Stimulated activated CD4-positive, alpha-beta T cell treated with anti-CD3 and anti-CD28 coated beads, Interleukin-2, amount 100 ng/mL, for 48 hours (primary cell): ENCODE data around the gene SBDS.
"Not testable (repeated sequence)": the region's sequence is repeated elsewhere in the genome, so short reads cannot be mapped to it uniquely, and the experiment has no call there.

Experiments used
- DNase-seq, 2 donors: peaks; one replicate each; pipeline ENCODE4 v3.0.0-alpha.2; 2020

Gene SBDS

DNA sequence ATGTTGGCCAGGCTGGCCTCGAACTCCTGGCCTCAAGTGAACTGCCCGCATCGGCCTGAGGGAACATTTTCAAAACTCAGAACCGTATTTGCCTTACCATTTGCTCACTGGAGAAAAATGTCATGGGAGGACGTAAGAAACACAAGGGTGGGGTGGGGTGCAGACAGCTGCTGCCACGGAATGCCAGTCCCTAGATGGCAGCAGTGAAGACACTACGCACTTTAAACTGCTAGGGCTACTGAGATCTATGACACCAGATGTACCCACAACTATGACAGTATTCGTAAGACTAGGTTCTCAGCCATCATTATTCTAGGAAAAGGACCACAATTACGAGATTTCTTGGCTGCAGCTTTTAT, 716 bp downstream of the SBDS start:
- DNase-seq, result peak; percentile 21 to 22

- DNase-seq, result not testable (repeated sequence)
Observed at GRCh38 chr7:66994051-66994450, 1.3 kb downstream of the SBDS start.

- DNase-seq, result not testable (repeated sequence)
Observed at GRCh38 chr7:66989552-66989951, 5.8 kb downstream of the SBDS start.

- not testable (repeated sequence) for DNase-seq
Observed at GRCh38 chr7:66980336-66980735, 15.1 kb downstream of the SBDS start.

- not testable (repeated sequence) for DNase-seq
Observed at GRCh38 chr7:66979013-66979412, 16.4 kb downstream of the SBDS start.

GRCh38 chr7:66978312-66978711, 17.1 kb downstream of the SBDS start:
- not testable (repeated sequence) for DNase-seq

GRCh38 chr7:66974986-66975590, 20.3 kb downstream of the SBDS start:
- no peak for DNase-seq

DNA sequence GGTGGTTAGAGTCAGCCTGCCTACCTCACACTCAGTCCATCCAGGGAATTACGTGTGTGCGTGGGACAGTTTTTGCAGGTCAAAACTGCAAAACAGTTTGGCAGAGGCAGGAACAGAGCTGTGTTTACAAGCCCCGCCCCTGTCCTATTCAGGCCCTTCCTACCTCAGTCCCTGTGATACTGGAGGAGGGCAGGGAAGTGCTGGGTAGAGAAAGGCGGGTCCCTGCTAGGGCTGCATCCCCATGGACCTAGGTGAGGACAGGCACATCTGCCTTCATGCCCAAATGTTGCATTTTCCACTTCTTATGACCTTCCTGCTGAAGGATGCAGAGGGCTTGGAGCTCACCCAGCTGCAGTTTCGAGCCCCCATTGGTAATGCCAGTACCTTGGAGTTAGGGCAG, 25.1 kb downstream of the SBDS start:
- no peak for DNase-seq

- not testable (repeated sequence) for DNase-seq
Observed at GRCh38 chr7:66969001-66969400, 26.4 kb downstream of the SBDS start.

DNA sequence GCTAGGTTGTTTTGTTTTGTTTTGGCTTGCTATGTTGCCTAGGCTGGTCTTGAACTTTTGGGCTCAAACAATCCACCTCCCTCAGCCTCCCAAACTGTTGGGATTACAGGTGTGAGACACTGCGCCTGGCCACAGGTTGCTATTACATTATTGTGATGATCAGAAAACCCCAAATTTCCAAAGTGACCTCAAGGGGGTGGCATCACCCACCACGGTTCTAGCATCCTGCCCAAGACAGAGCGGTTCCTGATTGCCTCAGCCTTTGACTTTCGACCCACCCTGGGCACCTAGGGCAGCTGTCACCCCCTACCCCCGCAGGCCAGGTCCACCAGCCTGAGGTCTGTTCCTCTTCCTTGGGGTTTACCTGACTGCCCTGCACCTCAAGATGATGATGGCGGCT, 28.4 kb downstream of the SBDS start:
- DNase-seq, result no peak

GRCh38 chr7:66964411-66964810, 31.0 kb downstream of the SBDS start:
- DNase-seq, result no peak

- no peak for DNase-seq
Observed at GRCh38 chr7:66961096-66961495, 34.3 kb downstream of the SBDS start.

DNA sequence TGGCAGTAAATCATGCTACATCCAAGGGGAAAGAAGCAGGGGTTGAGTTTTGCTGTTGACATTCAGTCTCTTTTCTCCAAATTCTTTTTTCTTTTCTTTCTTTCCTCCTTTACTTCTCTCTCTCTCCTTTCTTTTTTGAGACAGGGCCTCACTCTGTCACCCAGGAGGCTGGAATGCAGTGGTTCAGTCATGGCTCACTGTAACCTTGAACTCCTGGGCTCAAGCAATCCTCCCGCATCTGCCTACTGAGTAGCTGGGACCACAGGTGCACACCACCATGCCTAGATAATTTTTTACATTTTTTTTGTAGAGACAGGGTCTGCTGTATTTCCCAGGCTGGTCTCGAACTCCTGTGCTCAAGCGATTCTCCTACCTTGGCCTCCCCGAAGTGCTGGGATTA, 35.2 kb downstream of the SBDS start:
- DNase-seq, result no peak

DNA sequence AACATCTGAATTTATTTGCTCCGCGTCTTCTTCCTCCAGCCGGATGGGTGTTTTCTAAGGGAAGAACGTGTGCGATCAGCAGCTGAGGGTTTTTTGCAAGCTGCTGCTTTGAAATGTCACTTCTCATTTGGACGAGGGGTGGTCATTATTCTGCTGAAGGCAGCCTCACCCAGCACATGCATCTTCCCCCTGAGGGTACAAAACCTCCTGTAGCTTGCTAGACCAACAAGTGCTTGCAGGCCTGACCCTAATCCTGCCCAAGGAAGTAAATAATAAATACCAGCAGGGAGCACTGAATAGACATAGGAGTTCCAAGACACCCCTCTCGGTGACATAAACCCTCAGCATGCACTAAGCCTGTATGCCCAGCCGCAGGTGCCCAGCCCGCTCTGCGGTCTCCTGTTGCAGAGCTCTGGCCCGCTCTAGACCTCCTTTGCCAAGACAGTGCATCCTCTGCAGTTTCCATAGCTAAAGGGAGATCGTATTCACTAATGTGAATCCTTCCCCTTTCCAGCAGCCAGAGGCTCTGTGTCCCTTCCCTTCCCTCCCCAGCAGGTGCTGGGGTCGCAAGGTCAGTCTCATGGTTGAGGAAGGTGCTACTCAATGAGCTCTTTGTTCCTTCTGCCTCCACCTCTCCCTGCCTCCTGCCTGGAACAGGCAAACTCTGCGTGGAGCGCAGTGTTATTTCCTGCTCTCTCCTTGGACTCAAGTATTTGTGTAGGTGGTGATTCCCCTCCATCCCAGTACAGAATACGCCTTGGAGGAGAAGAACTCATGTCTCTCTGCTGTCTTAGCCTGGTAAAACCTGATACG, 36.6 kb downstream of the SBDS start:
- DNase-seq, result no peak

- DNase-seq, result no peak
Observed at GRCh38 chr7:66957595-66958290, 37.6 kb downstream of the SBDS start.

GRCh38 chr7:66953044-66953427, 42.4 kb downstream of the SBDS start:
- no peak for DNase-seq

- DNase-seq, result no peak
Observed at GRCh38 chr7:66952343-66953043, 42.9 kb downstream of the SBDS start.

DNA sequence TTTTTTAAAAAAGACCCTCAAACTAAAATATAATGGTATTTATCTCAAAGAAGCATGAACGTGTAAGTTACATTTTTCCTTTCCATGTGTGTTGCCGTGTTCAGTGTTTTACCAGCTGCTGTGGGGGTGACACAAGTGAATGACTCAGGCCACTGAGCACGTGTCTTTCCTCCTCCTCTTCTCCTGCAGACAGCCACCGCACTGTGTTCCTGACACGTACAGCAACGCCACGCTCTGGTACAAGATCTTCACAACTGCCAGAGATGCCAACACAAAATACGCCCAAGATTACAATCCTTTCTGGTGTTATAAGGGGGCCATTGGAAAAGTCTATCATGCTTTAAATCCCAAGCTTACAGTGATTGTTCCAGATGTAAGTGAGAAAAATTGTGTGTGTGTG, 44.6 kb downstream of the SBDS start:
- no peak for DNase-seq

- no peak for DNase-seq
Observed at GRCh38 chr7:66950311-66950710, 45.1 kb downstream of the SBDS start.

GRCh38 chr7:66948480-66949109, 46.8 kb downstream of the SBDS start:
- no peak for DNase-seq

DNA sequence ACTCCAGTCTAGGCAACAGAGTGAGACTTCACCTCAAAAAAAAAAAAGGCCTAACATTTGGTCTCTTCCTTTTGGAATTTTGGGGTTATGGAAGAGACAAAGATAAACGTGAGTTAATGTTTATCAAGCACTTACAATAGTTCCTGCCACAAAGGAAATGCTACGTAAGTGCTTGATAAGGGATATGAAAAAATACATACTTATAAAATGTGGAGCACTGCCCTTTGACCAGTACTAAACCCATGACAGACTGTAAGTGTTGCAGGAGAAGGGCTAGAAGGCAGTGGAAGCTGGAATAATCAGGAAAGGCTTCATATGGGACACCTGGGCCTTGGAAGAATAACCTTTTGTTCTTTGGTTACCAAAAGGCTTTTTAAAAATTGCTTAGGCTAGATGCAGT, 48.8 kb downstream of the SBDS start:
- no peak for DNase-seq

DNA sequence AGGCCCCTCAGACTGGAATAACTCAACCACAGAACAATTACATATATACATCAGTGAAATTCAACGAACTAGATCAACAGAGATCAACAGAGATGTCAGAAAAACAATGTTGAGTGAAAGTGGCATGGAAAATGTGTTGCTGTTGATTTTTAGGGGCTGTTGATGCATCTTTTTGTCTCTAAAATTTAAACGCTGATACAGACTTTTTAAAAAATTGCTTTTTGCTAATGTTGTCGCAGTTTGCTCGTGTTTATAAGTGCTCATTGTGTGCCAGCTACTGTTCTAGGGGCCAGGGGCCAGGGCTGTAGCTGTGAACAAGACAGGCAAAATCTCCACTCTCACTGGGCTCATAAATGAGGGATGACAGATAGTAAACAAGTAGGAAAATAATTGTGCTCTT, 56.1 kb downstream of the SBDS start:
- DNase-seq, result no peak

GRCh38 chr7:66937940-66938339, 57.4 kb downstream of the SBDS start:
- DNase-seq, result no peak
